ENCODE results near the gene AARS1. TPM values are rescaled to one million over a fixed set of nuclear protein-coding genes. Genes with fewer than 3 reads are reported as not detected.
"Not testable (repeated sequence)": the region's sequence is repeated elsewhere in the genome, so short reads cannot be mapped to it uniquely, and the experiment has no call there.

The AARS1 gene
- total RNA-seq = 10 to 100 TPM; 24.2 to 96.7 (median 94.0) TPM
- 10 to 100 TPM; 39.5 to 60.3 TPM for polyA plus RNA-seq
- total RNA-seq = 71.5 reads per million, percentile 78 among the genes with 10 or more reads in this experiment

DNA sequence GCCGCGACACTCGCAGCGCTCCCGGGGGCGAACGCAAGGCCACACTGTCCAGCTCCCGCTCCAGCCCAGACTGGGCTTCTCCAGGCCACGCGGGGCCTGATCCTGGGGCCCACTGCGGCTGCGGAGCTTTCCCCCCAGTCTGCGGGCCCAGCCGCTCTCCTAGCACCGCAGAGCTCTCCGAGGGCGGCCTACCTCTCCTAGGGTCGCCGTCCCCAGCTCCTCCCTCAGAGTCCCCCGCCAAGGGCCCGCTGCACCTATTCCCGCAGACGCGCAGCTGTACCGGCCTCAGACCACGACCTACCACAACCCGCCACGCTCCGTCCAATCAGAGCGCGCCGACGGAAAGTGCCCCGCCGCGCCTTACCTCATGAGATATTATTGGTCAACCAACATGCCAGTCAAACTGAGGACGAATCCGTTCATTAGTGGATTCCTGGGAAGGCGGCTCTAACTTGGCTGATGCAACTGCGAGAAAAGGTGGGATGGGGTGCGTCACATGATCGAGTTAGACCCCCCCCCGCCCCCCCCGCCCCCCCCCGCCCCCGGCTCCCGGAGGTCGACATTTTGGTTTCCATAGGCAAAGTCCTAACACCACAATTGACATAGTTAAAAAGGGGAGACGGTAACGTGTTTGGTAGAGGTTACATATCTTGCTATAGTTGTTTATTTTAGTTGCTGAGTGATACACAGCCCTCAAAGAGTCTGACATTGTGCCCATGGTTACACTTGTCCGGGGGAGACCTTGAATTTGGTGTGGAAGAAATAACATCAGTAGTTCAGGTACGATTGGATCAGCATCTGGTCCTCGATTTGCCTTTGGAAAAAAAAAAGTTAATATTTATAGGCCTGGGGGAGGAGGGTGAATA, at the start of gene AARS1:
Gene AARS1 (minus strand): TSS at position 278 of the 866 bp plus-strand sequence. CDS start 6,743 bp downstream, outside the sequence.
- no peaks in the 10 kb centered on the region for H3K9me3 ChIP-seq (ENCODE audit: control insufficient read depth in 2 of 3, low read length in 3 of 3)
- intact Hi-C loops (cut with micrococcal nuclease) = loop anchor here (1.0 to 5.0 kb wide), 9 partner anchors 10 to 1519 kb away; partner anchors contain the start of genes DDX19A (in 2 of the 2), EXOSC6 (in 2 of the 2), AP1G1 (in 1 of the 2) and COG4 (in 1 of the 2)
- H3K36me3 ChIP-seq (ENCODE audit: control insufficient read depth in 2 of 3, insufficient read depth in 3 of 3, low read length in 3 of 3) = no peaks in the 10 kb centered on the region
- peak within 1 kb of the TSS; percentile 65 for H3K4me3 ChIP-seq (ENCODE audit: low read length)
- DNase-seq = peak; percentile 79 to 97 (median 96)
- H3K27ac ChIP-seq (ENCODE audit: low read depth, low read length) = peak within 1 kb of the TSS; percentile 85
- CTCF ChIA-PET = interaction anchor here (0.5 to 1.3 kb wide), 2 partner anchors 10 to 29 kb away, joined by 4 to 6 read pairs; partner anchors contain the start of gene DDX19B
- H3K9me3 Mint-ChIP-seq = no peaks in the 10 kb centered on the region
- peaks cover 0 to 5% (median 0%) of the 10 kb centered on the region in 5 donors for H3K36me3 Mint-ChIP-seq
- peak; percentile 98 for ATAC-seq
- POLR2A ChIA-PET = interaction anchor here (0.6 to 3.2 kb wide), 15 partner anchors 10 to 951 kb away, joined by 3 to 53 read pairs (median 5); partner anchors contain the start of genes DDX19A and DDX19B
- peak within 1 kb of the TSS; percentile 95 to 99 (median 98) for H3K27ac Mint-ChIP-seq
- no peaks in the 10 kb centered on the region for H3K27me3 ChIP-seq (ENCODE audit: control insufficient read depth in 2 of 2, insufficient read depth in 2 of 2, low read length in 2 of 2)
- peaks cover 6 to 37% (median 25%) of the 10 kb centered on the region in 7 donors for H3K4me1 Mint-ChIP-seq
- no peaks in the 10 kb centered on the region for H3K4me1 ChIP-seq (ENCODE audit: control insufficient read depth in 2 of 2, insufficient read depth in 2 of 2, low read length in 2 of 2)
- peaks cover 0 to 2% (median 0%) of the 10 kb centered on the region in 5 donors for H3K27me3 Mint-ChIP-seq
- H3K4me3 Mint-ChIP-seq = peak within 1 kb of the TSS; percentile 90 to 100 (median 98)

- H3K9me3 Mint-ChIP-seq = no peaks in the 10 kb centered on the region
- ChIA-PET POLR2A (interaction anchor here (2.2 kb wide), 1 partner anchor 13 kb away, joined by 6 read pairs; no protein-coding TSS in a partner anchor), CTCF (interaction anchor here (1.3 kb wide), 1 partner anchor 1142 kb away, joined by 7 read pairs; no protein-coding TSS in a partner anchor)
- intact Hi-C loops (cut with micrococcal nuclease) = no loop called here
- H3K4me3 Mint-ChIP-seq = no peak overlapping the region
- H3K27me3 Mint-ChIP-seq = no peaks in the 10 kb centered on the region
- H3K4me1 Mint-ChIP-seq = peaks cover 0 to 4% (median 0%) of the 10 kb centered on the region in 7 donors
- H3K27ac ChIP-seq (ENCODE audit: low read depth, low read length) = no peak overlapping the region
- H3K4me1 ChIP-seq (ENCODE audit: control insufficient read depth in 2 of 2, insufficient read depth in 2 of 2, low read length in 2 of 2) = no peaks in the 10 kb centered on the region
- H3K9me3 ChIP-seq (ENCODE audit: control insufficient read depth in 2 of 3, low read length in 3 of 3) = no peaks in the 10 kb centered on the region
- H3K27ac Mint-ChIP-seq = no peak overlapping the region
- ATAC-seq (no peak), DNase-seq (no peak)
- H3K27me3 ChIP-seq (ENCODE audit: control insufficient read depth in 2 of 2, insufficient read depth in 2 of 2, low read length in 2 of 2) = no peaks in the 10 kb centered on the region
- H3K36me3 ChIP-seq (ENCODE audit: control insufficient read depth in 2 of 3, insufficient read depth in 3 of 3, low read length in 3 of 3) = peaks cover 0 to 25% (median 8%) of the 10 kb centered on the region in 3 experiments
- H3K4me3 ChIP-seq (ENCODE audit: low read length) = no peak overlapping the region
- peaks cover 0 to 13% (median 6%) of the 10 kb centered on the region in 5 donors for H3K36me3 Mint-ChIP-seq
These were observed 48.5 kb upstream of the AARS1 start for GRCh38 chr16:70337814-70338213.

- H3K9me3 ChIP-seq (ENCODE audit: control insufficient read depth in 2 of 3, low read length in 3 of 3); H3K9me3 Mint-ChIP-seq; H3K4me3 Mint-ChIP-seq; H3K4me1 Mint-ChIP-seq; H3K4me3 ChIP-seq (ENCODE audit: low read length); H3K27ac ChIP-seq (ENCODE audit: low read depth, low read length); DNase-seq; ATAC-seq; H3K27me3 ChIP-seq (ENCODE audit: control insufficient read depth in 2 of 2, insufficient read depth in 2 of 2, low read length in 2 of 2); POLR2A ChIA-PET; H3K4me1 ChIP-seq (ENCODE audit: control insufficient read depth in 2 of 2, insufficient read depth in 2 of 2, low read length in 2 of 2); CTCF ChIA-PET; H3K27me3 Mint-ChIP-seq; intact Hi-C loops (cut with micrococcal nuclease): not testable (repeated sequence)
- H3K36me3 Mint-ChIP-seq = peaks cover 0 to 17% (median 10%) of the 10 kb centered on the region in 5 donors
- peak overlapping the region in 2 of 9 donors; percentile 34 to 70 for H3K27ac Mint-ChIP-seq
- H3K36me3 ChIP-seq (ENCODE audit: control insufficient read depth in 2 of 3, insufficient read depth in 3 of 3, low read length in 3 of 3) = peaks cover 0 to 52% (median 8%) of the 10 kb centered on the region in 3 experiments
These were observed 43.4 kb upstream of the AARS1 start for GRCh38 chr16:70332728-70333127.

DNA sequence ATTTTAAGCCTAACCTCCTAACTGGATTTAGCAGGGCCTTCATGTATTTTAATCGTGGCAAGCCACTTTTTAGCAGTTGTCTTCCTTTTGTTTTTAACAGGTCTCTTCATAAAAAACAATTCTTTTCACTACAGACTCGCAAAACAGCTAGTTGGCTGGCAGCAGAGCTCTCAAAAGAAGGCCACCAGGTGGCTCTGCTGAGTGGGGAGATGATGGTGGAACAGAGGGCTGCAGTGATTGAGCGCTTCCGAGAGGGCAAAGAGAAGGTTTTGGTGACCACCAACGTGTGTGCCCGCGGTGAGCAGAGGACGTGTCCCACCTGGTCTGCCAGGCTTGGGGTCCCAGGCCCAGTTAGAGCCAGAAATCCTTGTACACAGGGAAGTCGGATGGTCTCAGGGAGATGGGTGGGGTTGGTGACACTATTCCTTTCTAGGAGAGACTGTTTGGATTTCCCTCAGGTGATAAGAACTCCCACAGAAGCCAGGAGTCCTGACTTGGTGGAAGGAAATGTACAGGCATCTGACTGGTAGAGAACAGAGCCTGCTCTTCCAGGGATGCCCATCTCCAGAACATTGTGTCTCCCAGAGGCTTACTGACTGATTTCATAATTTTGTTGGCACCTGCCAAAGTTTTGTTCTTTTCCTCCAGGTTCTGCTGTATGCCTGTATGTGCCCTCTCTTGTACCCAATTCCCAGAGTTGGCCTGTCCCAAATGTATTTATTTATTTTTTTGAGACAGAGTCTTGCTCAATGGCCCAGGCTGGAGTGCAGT, 42.5 kb upstream of the AARS1 start:
- intact Hi-C loops (cut with micrococcal nuclease) = loop anchor here in 1 of 2 donors (1.0 kb wide), 1 partner anchor 322 kb away; no protein-coding TSS in a partner anchor

DNA sequence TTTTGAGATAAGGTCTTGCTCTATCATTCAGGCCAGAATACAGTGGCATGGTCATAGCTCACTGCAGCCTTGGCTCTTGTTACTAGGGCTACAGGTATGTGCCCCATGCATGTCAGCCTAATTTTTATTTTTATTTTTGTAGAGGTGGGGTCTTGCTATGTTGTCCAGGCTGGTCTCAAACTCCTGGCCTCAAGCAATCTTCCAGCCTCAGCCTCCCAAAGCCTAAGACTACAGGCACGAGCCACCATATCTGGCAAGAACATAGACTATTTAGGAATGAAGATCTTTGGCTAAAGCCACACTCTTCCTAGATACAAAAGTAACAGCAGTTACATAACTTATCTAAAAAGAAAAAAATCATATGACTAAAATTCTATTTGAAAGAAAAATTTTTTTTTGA, 41.8 kb upstream of the AARS1 start:
- H3K27ac ChIP-seq (ENCODE audit: low read depth, low read length) = no peak overlapping the region
- no peaks in the 10 kb centered on the region for H3K4me1 Mint-ChIP-seq
- H3K9me3 ChIP-seq (ENCODE audit: control insufficient read depth in 2 of 3, low read length in 3 of 3) = no peaks in the 10 kb centered on the region
- H3K27me3 ChIP-seq (ENCODE audit: control insufficient read depth in 2 of 2, insufficient read depth in 2 of 2, low read length in 2 of 2) = no peaks in the 10 kb centered on the region
- intact Hi-C loops (cut with micrococcal nuclease) = loop anchor here in 1 of 2 donors (1.0 kb wide), 1 partner anchor 322 kb away; no protein-coding TSS in a partner anchor
- no peak overlapping the region for H3K4me3 ChIP-seq (ENCODE audit: low read length)
- ChIA-PET CTCF (interaction anchor here (1.0 to 1.6 kb wide), 4 partner anchors 10 to 318 kb away, joined by 3 to 4 read pairs (median 4); no protein-coding TSS in a partner anchor), POLR2A (interaction anchor here (0.7 to 0.8 kb wide), 2 partner anchors 15 to 34 kb away, joined by 3 read pairs; no protein-coding TSS in a partner anchor)
- H3K27ac Mint-ChIP-seq = peak overlapping the region in 2 of 9 donors; percentile 52 to 53
- DNase-seq (no peak), ATAC-seq (no peak)
- no peak overlapping the region for H3K4me3 Mint-ChIP-seq
- no peaks in the 10 kb centered on the region for H3K27me3 Mint-ChIP-seq
- H3K4me1 ChIP-seq (ENCODE audit: control insufficient read depth in 2 of 2, insufficient read depth in 2 of 2, low read length in 2 of 2) = no peaks in the 10 kb centered on the region
- peaks cover 0 to 17% (median 10%) of the 10 kb centered on the region in 5 donors for H3K36me3 Mint-ChIP-seq
- no peaks in the 10 kb centered on the region for H3K9me3 Mint-ChIP-seq
- peaks cover 0 to 52% (median 8%) of the 10 kb centered on the region in 3 experiments for H3K36me3 ChIP-seq (ENCODE audit: control insufficient read depth in 2 of 3, insufficient read depth in 3 of 3, low read length in 3 of 3)

More for the DNA sequence above, 42.5 kb upstream of the AARS1 start:
- ATAC-seq = peak; percentile 63
- Histone ChIP-seq H3K4me1 (ENCODE audit: control insufficient read depth in 2 of 2, insufficient read depth in 2 of 2, low read length in 2 of 2) (no peaks in the 10 kb centered on the region), H3K27me3 (ENCODE audit: control insufficient read depth in 2 of 2, insufficient read depth in 2 of 2, low read length in 2 of 2) (no peaks in the 10 kb centered on the region), H3K27ac (ENCODE audit: low read depth, low read length) (no peak overlapping the region), H3K36me3 (ENCODE audit: control insufficient read depth in 2 of 3, insufficient read depth in 3 of 3, low read length in 3 of 3) (peaks cover 0 to 52% (median 8%) of the 10 kb centered on the region in 3 experiments), H3K9me3 (ENCODE audit: control insufficient read depth in 2 of 3, low read length in 3 of 3) (no peaks in the 10 kb centered on the region), H3K4me3 (ENCODE audit: low read length) (no peak overlapping the region)
- peaks cover 0 to 17% (median 10%) of the 10 kb centered on the region in 5 donors for H3K36me3 Mint-ChIP-seq
- CTCF ChIA-PET = interaction anchor here (1.4 to 1.6 kb wide), 3 partner anchors 10 to 135 kb away, joined by 3 to 4 read pairs (median 3); no protein-coding TSS in a partner anchor
- peak overlapping the region in 4 of 9 donors; percentile 52 to 72 (median 56) for H3K27ac Mint-ChIP-seq
- H3K4me1 Mint-ChIP-seq = no peaks in the 10 kb centered on the region
- H3K4me3 Mint-ChIP-seq = no peak overlapping the region
- no peaks in the 10 kb centered on the region for H3K9me3 Mint-ChIP-seq
- H3K27me3 Mint-ChIP-seq = no peaks in the 10 kb centered on the region
- POLR2A ChIA-PET = interaction anchor here (0.8 kb wide), 1 partner anchor 15 kb away, joined by 3 read pairs; no protein-coding TSS in a partner anchor
- DNase-seq = peak in 5 of 9 donors; percentile 5 to 24 (median 16)

All from naive thymus-derived CD4-positive, alpha-beta T cell (primary cell).